ENCODE data around the gene BET1L.
"Not testable (repeated sequence)": the region's sequence is repeated elsewhere in the genome, so short reads cannot be mapped to it uniquely, and the experiment has no call there.

Gene BET1L

DNA sequence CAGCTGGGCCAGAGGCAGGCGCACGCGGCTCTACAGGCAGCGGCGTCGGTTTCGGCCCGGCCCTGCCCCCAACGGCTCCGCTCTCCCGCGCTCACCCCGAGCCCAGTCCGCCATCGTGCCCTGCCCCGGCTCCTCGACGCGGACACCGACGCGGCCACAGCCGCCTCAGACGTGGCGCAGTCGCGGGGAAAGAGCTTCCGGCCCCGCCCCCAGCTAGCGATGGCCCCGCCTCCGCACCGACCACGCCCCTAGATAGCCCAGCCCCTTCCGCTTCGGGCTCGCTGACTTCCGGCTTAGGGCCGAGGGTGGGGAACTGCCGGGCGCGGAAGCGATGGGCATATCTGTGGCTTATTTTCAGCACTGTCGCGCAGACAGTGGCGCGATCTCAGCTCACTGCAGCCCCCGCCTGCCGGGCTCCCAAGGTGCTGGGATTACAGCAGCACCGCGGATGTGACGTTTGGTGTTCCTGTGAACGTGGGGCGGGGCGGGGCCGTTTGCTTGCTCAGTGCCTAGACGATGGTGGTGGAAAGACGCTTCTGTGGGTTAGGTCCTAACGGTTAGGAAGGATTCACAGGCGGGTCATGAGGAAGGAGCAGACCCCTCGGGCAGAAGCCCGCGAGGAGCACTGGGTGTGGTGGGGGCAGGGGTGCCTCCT, at the start of gene BET1L, which contains the start of gene RIC8A:
BET1L (minus strand) TSS at position 192 of the 655 bp plus-strand sequence; CDS start at position 114, 78 bp downstream.
RIC8A (plus strand) TSS at position 501 of the 655 bp plus-strand sequence. CDS start 1,147 bp downstream, outside the sequence.
- DNase-seq, result peak; percentile 91

DNA sequence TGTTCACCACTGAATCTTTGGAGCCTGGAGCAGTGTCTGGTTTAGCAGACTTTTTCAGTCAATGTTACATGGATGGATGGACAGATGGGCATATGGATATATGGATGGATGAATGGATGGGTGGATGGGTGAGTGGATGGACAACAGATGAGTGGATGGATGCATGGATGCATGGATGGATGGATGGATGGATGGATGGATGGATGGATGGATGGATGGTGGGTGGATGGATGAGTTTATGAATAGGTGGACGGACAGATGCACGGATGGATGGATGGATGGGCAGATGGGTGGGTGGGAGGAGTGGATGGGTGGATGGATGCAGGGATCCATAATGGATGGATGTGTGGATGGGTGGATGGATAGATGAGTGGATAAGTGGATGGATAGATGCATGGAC, 48.6 kb upstream of the BET1L start:
- DNase-seq, result no peak

GRCh38 chr11:255176-255575, 48.0 kb upstream of the BET1L start:
- no peak for DNase-seq

- DNase-seq, result no peak
These were observed 46.7 kb upstream of the BET1L start for GRCh38 chr11:253886-254270.

DNA sequence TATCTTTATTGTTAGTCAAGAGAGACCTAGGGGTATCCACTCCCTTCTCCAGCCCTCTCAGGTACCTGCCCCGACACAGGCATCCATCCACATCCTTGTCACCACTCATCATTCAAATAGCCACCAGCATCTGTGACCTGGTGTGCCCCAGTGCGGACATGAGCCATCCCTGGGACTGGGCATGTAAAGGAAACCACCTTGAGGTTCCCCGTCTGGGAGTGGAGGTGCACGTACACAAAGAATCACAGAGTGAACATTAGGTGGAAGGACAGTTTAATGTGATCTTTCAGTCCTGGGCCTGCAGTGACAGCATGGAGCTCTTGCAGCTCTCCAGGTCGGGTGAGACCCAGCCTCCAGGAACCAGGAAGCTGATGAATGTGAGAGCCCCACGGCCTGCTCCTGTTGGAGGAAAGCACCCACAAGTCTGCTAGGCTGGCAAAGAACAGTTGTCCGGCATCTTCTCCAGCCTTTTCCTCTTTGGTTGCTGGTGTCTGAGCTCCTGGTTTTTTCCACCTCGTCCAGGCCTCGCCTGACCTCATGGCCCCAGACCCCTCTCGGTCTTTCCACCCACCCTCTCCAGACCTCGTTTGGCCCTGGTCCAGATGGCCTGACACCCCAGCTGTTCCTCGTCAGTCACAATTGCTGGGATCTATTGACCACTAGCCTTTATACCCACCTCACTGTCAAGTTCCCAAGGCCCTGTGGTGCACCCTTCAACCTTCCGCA, 46.1 kb upstream of the BET1L start:
- no peak for DNase-seq

GRCh38 chr11:252666-253065, 45.5 kb upstream of the BET1L start:
- no peak for DNase-seq

GRCh38 chr11:251550-251949, 44.4 kb upstream of the BET1L start:
- no peak for DNase-seq

- DNase-seq, result no peak
These were observed 43.6 kb upstream of the BET1L start for GRCh38 chr11:250740-251299.

DNA sequence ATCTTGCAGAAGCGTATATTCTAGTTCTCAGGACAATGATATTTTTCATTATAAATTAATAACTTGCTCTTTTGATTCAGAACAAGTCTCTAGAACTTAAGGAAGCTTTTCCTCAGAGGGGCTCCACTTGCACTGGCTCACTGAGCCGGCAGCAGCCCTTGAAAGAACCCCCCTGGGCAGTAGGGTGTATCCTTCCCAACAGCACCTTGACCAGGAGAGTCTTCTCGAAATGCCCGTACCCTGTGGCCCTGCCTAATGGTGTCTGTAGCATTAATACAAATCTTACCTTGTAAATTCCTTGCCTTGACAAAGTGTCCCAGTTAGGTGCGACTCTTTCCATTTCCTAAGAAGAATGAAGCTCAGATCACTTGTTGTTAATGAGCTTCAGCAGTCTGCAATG, 43.1 kb upstream of the BET1L start:
- DNase-seq, result no peak

DNA sequence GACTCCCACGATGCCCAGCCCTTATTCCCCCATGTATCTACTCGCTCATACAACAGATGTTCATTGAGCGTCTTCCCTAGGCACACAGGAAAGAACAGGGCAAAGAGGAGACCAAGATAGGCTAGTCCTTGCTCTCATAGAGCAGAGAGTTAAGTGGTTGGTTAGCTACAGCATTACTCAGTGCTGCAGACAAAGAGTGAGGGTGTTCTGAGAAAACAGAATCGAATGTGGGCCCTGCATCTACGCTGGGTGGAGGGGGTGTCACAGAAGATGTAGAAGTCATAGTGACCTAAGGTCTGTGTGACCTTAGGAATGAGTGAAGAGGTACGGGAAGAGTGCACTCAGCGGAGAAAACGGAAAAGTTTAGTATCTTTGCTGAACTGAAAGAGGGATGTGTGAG, 41.9 kb upstream of the BET1L start:
- no peak for DNase-seq

- no peak for DNase-seq
These were observed 37.2 kb upstream of the BET1L start for GRCh38 chr11:244376-244775.

GRCh38 chr11:241634-242033, 34.4 kb upstream of the BET1L start:
- DNase-seq, result no peak

- no peak for DNase-seq
These were observed 33.1 kb upstream of the BET1L start for GRCh38 chr11:240315-240714.

GRCh38 chr11:238346-238745, 31.1 kb upstream of the BET1L start:
- DNase-seq, result not testable (repeated sequence)

GRCh38 chr11:236774-237767, 29.9 kb upstream of the BET1L start, which contains the start of gene PSMD13:
Gene PSMD13 (plus strand): TSS chr11:236976. CDS start chr11:237050, 74 bp downstream.
- peak; percentile 77 for DNase-seq

GRCh38 chr11:235997-236773, 29.0 kb upstream of the BET1L start, which contains the start of gene SIRT3:
Gene SIRT3 (minus strand): TSS chr11:236342. CDS start chr11:236328, 14 bp downstream.
- DNase-seq, result peak; percentile 79

- peak; percentile 35 for DNase-seq
These were observed 28.4 kb upstream of the BET1L start for GRCh38 chr11:235609-235996.

- DNase-seq, result no peak
These were observed 28.0 kb upstream of the BET1L start for GRCh38 chr11:235180-235579.

GRCh38 chr11:232783-233565, 25.8 kb upstream of the BET1L start:
- DNase-seq, result no peak

- no peak for DNase-seq
These were observed 23.2 kb upstream of the BET1L start for GRCh38 chr11:230431-230830.

DNA sequence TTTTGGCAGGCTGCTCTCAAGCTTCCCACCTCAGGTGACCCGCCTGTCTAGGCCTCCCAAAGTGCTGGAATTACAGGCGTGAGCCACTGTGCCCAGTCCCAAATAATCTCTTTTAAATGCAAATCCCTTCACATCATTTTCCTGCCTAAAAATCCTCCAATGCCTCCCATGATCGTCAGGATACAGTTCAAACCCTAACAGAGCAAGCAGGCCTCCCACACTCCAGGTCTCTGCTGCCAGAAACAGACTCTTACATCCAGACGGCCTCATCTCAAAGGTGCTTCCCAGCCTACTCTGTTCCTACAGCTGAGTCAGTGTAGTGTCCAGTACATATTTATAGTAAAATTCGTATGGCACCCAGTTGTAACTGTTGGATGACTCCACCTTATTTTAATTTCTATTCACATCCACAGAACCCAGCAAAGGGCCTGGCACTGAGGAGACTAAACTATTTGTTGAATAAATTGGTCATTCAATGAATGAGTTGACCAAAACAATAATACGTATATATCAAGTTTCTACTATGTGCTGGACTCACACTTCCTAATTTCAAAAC, 20.7 kb upstream of the BET1L start:
- DNase-seq, result no peak
